GM12872 (cell line): ENCODE data around the gene FOXP1.

Experiments used
- TF ChIP-seq, protein P1 (sequence below): IDR thresholded peaks from 3 replicates; pipeline ENCODE4 v1.5.1; 2011; ENCODE audit warnings: low read depth, mild to moderate bottlenecking, low read length, moderate library complexity; ENCODE audit not compliant: insufficient read depth

The FOXP1 gene

DNA sequence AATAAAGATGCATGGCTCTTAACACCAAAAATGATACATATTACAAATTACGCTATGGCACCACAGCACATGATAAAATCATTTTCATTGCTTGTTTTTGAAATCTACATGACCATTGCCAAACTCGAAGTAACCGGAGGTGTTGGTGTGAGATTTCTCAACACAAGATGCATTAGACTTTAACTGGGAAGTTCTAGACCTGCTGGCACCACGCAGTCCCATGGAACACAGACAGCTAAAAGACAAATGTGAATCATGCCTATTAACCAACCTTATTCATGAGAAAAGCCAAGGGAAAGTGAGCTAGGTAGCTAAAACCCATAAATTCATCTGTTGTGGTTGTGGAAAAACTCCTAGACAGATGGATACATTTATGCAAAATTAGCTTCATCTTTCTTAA, 595.4 kb downstream of the FOXP1 start:
- TF ChIP-seq, protein P1, sequence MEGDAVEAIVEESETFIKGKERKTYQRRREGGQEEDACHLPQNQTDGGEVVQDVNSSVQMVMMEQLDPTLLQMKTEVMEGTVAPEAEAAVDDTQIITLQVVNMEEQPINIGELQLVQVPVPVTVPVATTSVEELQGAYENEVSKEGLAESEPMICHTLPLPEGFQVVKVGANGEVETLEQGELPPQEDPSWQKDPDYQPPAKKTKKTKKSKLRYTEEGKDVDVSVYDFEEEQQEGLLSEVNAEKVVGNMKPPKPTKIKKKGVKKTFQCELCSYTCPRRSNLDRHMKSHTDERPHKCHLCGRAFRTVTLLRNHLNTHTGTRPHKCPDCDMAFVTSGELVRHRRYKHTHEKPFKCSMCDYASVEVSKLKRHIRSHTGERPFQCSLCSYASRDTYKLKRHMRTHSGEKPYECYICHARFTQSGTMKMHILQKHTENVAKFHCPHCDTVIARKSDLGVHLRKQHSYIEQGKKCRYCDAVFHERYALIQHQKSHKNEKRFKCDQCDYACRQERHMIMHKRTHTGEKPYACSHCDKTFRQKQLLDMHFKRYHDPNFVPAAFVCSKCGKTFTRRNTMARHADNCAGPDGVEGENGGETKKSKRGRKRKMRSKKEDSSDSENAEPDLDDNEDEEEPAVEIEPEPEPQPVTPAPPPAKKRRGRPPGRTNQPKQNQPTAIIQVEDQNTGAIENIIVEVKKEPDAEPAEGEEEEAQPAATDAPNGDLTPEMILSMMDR: no peak

DNA sequence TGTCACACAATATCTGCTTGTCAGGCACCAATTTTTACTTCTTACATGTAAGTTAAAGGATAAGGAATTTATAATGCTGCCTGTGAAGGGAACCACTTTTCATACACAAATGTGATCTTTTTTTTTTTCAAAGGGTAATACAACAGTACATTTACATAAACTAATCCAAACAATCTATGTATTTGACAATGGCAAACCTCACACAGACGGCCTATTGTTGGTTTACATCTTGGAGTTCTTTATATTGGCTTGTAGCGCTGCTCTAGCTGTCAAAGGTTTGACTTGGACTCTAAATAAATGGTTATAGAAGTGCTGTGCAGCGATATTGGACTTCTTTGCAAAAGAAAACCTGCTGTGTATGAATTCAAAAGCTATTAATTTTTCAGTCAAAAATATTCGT, 598.0 kb downstream of the FOXP1 start:
- TF ChIP-seq, protein P1: no peak

DNA sequence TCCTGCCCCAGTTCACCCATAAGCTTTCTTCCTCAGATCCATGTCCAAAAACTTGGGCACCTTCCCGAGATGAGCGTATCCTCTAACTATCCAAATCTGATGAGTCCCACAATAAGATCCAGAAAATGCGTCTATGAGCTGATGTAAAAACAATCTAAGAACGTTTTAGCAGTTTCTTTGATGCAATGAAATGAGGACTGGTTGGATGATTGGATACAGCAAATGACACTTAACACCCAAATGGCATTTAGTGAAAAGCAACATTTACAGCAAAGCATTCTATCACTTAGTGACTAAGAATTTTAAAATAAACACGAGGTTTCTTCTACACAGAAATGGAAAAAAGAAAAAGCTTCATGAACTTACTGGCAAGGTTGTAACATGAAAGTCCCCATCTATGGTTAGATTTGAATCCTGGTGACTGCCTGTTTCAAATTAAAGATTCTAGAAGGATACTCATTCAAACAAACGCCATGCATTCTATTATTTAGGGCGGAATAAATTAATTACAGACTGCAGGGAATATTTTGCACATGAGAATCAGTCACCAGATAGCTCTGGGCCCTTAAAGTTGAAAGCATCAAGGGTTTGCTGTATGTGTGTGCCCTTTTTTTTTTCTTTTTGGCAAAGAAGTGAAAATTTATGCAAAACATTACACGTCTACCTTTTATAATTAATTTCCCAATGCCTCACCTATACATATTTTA, 598.6 kb downstream of the FOXP1 start:
- TF ChIP-seq, protein P1: no peak

DNA sequence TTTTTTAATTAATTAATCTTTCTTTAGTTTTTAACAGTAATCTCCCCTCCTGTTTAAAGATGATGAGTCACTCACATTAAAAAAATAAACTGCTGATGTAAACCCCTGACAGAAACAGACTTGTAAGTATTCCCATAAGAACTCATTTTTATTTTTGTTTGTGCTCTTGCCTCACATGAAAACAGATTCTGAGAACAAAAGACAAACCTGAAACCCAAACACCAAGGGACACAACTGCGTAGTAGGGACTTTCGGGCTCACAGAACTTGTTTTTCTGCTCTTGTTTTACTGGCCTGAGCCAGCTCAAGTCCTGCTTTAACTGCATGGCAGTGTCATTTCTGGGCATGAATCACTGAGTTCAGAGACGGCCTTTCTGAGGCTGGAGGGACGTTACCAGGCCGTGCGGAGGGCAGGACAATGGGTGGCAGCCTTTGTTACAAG, 600.8 kb downstream of the FOXP1 start:
- TF ChIP-seq, protein P1: no peak

DNA sequence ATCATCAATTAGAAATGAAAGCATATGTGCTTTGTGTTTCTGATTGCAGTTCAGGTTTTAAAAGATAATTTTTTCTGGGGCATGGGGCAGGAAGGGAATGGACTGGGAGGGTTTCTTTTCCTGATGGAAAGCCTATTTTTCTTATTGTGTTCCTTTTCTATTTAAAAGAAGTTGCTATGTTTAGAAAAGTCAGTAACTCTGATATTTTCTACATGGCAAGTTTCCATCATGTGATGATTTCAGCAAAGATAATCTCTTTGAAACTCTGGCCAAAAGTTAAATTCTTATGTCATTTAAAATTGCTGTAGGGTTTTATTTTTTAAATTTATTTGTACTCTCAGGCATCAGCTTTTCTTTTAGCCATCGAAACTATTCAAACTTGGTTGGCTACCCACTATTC, 601.2 kb downstream of the FOXP1 start:
- TF ChIP-seq, protein P1: no peak

DNA sequence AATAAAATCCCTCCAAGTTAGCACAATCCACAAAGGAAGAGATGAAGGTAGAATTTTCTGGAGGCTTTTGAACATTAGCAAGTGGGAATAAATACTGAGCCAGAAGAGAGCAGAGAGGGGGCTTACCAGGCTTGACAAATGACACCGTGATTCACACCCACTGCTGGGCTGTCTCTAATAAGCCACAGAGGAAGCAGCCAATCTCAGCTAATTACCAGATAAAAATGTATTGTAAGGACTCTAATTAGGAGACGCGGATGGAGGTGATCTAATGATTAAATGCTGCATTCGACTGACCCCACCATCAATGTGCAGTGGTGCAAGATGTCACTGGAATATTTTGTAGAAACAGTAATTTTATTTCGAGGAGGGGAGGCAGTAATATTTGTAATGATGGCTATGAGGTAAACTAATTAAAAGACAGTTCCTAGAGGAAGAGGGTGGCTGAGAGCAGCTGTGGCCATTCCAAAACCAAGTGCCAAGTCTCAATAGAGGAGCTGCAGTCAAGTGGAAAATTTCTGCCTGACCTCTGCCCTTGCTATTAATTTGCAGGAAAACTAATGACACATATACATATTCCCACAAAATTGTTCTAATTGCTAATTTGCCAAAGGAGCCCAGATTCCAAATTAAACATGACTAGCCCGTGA, 602.2 kb downstream of the FOXP1 start:
- TF ChIP-seq, protein P1: no peak

DNA sequence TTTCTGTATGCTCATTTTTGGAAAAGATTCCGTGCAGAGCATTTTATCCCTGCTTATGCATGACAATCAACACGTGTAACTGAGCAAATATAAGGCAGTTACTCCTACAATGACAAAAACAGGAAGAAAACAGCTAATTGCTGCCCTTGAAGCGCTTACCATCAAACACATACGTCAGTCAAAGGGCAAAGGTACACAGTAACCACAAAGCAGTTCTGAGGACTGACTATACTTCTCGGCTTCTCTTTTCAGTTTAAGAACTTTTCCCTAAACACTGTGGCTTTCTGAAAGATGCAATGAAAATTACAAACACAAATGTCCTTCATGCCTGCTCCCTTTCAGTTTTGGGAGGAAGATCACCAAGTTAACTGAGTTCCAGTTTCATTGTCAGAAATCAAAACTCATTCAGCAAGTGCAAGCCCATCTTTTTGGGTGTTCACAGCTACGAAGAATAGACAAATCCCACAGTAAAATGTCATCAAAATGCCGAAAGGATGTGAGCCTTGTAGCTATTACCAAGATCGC, 602.8 kb downstream of the FOXP1 start:
- TF ChIP-seq, protein P1: no peak
